ENCODE results near the gene ACIN1. TPM values are rescaled to one million over a fixed set of nuclear protein-coding genes. Genes with fewer than 3 reads are reported as not detected.

ACIN1 gene
- total and polyA plus RNA-seq, 2 of the 13 experiments (the other 11 are each of a cell fraction or from before 2014, with no cell fraction given): 165 to 183 TPM

- TF ChIP-seq FOXP4 (CRISPR knock-in tag; IDR thresholded peaks at IDR 0.05) (0 out of 2 replicates have a peak, but pooled peaks have one; percentile 17), MLLT10 (CRISPR knock-in tag; IDR thresholded peaks at IDR 0.05) (0 out of 2 replicates have a peak, but pooled peaks have one; percentile 64), ZBTB49 (CRISPR knock-in tag; IDR thresholded peaks at IDR 0.05; ENCODE audit: borderline replicate concordance) (peak; percentile 23; the same call in 1 of the 2 replicates), PCBP2 (optimal IDR thresholded peaks at IDR 0.05; ENCODE audit: low read depth, low read length, poor library complexity, severe bottlenecking) (no peak), ZNF737 (CRISPR knock-in tag; IDR thresholded peaks at IDR 0.05; ENCODE audit: borderline replicate concordance) (no peak), ZNF781 (CRISPR knock-in tag; IDR thresholded peaks at IDR 0.05; ENCODE audit: borderline replicate concordance, not compliant biosample characterization) (peak; percentile 65), MXD4 (CRISPR knock-in tag; IDR thresholded peaks at IDR 0.05) (peak; percentile 30), ZNF839 (CRISPR knock-in tag; IDR thresholded peaks at IDR 0.05; ENCODE audit: borderline replicate concordance) (peak; percentile 82; the same call in 1 of the 2 replicates), ZNF30 (CRISPR knock-in tag; IDR thresholded peaks at IDR 0.05) (no peak), TFAP4 (IDR thresholded peaks at IDR 0.05; ENCODE audit: borderline replicate concordance, low read depth) (peak; percentile 67; the same call in 1 of the 2 replicates), ZNF264 (CRISPR knock-in tag; IDR thresholded peaks at IDR 0.05) (peak; percentile 77; the same call in 1 of the 2 replicates), HMGXB4 (CRISPR knock-in tag; IDR thresholded peaks at IDR 0.05; ENCODE audit: borderline replicate concordance in 1 of 2, low read depth in 1 of 2) (peak in 1 of 2 experiments; percentile 4; a peak in 3 of 4 replicates), ZNF232 (CRISPR knock-in tag; IDR thresholded peaks at IDR 0.05; ENCODE audit: borderline replicate concordance) (peak; percentile 82), ZNF567 (CRISPR knock-in tag; IDR thresholded peaks at IDR 0.05; ENCODE audit: borderline replicate concordance) (peak; percentile 94; the same call in 1 of the 2 replicates), REPIN1 (CRISPR knock-in tag; IDR thresholded peaks at IDR 0.05; ENCODE audit: borderline replicate concordance, low read depth) (peak; percentile 38; the same call in 1 of the 2 replicates), ZNF362 (CRISPR knock-in tag; IDR thresholded peaks at IDR 0.05; ENCODE audit: borderline replicate concordance) (peak; percentile 84), ATF7-NPFF (CRISPR knock-in tag; IDR thresholded peaks at IDR 0.05; ENCODE audit: low read depth) (peak; percentile 89), JUN (CRISPR knock-in tag; IDR thresholded peaks at IDR 0.05) (peak; percentile 78; the same call in 1 of the 2 replicates)
Observed at GRCh38 chr14:23095196-23096108, 516 bp upstream of the ACIN1 start, which contains the start of gene C14orf119 (continued).

Data from HepG2 (cell line).